ENCODE data around the gene KIRREL2. TPM values are rescaled to one million over a fixed set of nuclear protein-coding genes. Genes with fewer than 3 reads are reported as not detected.

The KIRREL2 gene
- polyA plus RNA-seq, 3 donors, result not detected

DNA sequence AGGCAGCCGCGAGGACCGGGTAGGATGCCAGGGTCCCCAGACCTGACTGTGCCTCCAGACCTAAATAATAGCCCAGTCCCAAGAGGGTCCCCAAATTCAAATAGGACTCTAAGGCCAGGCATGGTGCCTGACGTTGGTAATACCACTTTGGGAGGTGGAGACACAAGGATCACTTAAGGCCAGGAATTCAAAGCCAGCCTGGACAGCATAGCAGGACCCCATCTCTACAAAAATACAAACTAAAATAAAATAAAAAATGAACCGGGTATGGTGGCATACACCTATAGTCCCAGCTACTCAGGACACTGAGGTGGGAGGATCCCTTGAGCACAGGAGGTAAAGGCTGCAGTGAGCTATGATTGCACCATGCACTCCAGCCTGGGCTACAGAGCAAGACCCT lies 6.3 kb downstream of the KIRREL2 start:
- Mint-ChIP-seq H3K27me3 (ENCODE audit: low read depth in 3 of 3) (peaks cover 72 to 96% (median 79%) of the 10 kb centered on the region in 3 donors), H3K27ac (no peak overlapping the region), H3K9me3 (peaks cover 2 to 15% (median 8%) of the 10 kb centered on the region in 7 donors), H3K4me3 (peak overlapping the region in 1 of 2 donors; percentile 78), H3K4me1 (peaks cover under 1% of the 10 kb centered on the region), H3K36me3 (no peaks in the 10 kb centered on the region)
- peaks cover 25 to 71% of the 10 kb centered on the region in 2 donors for H3K27me3 ChIP-seq (ENCODE audit: control insufficient read depth in 2 of 2, insufficient read depth in 2 of 2, low read length in 2 of 2)
- no peak overlapping the region for H3K27ac ChIP-seq (ENCODE audit: low read depth in 1 of 2, low read length in 2 of 2)
- H3K4me2 ChIP-seq (replicated peaks; ENCODE audit: extremely low read depth, low read length, poor library complexity, severe bottlenecking), result no peak overlapping the region
- H3K9me3 ChIP-seq (replicated peaks in 1 of 2; ENCODE audit: control insufficient read depth in 1 of 2, insufficient read depth in 1 of 2, low read length in 2 of 2), result peaks cover 0 to 8% of the 10 kb centered on the region in 2 donors
- no peak overlapping the region for H3K4me3 ChIP-seq (replicated peaks in 1 of 3; ENCODE audit: low read depth in 2 of 3, low read length in 3 of 3)
- WGBS (ENCODE audit: insufficient coverage), result 93% methylated on average over 3 of the region's 5 CpGs
- H3K9ac ChIP-seq (ENCODE audit: insufficient read depth, low read length, poor library complexity, severe bottlenecking), result no peak overlapping the region
- no peaks in the 10 kb centered on the region for H3K4me1 ChIP-seq (ENCODE audit: control insufficient read depth in 1 of 2, insufficient read depth in 2 of 2, low read length in 2 of 2)
- intact Hi-C loops (cut with micrococcal nuclease), result no loop called here
- H4K20me1 ChIP-seq (ENCODE audit: insufficient read depth, low read length), result no peaks in the 10 kb centered on the region
- TF ChIP-seq, protein P1, sequence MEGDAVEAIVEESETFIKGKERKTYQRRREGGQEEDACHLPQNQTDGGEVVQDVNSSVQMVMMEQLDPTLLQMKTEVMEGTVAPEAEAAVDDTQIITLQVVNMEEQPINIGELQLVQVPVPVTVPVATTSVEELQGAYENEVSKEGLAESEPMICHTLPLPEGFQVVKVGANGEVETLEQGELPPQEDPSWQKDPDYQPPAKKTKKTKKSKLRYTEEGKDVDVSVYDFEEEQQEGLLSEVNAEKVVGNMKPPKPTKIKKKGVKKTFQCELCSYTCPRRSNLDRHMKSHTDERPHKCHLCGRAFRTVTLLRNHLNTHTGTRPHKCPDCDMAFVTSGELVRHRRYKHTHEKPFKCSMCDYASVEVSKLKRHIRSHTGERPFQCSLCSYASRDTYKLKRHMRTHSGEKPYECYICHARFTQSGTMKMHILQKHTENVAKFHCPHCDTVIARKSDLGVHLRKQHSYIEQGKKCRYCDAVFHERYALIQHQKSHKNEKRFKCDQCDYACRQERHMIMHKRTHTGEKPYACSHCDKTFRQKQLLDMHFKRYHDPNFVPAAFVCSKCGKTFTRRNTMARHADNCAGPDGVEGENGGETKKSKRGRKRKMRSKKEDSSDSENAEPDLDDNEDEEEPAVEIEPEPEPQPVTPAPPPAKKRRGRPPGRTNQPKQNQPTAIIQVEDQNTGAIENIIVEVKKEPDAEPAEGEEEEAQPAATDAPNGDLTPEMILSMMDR (IDR thresholded peaks at IDR 0.05), result no peak
- no peak overlapping the region for H2AFZ ChIP-seq (ENCODE audit: insufficient read depth, low read depth, low read length, poor library complexity, severe bottlenecking)
- DNase-seq, result no peak
- no peaks in the 10 kb centered on the region for H3K36me3 ChIP-seq (replicated peaks in 1 of 2; ENCODE audit: control insufficient read depth in 1 of 2, insufficient read depth in 2 of 2, low read length in 2 of 2)
- no peaks in the 10 kb centered on the region for H3K79me2 ChIP-seq (ENCODE audit: insufficient read depth, low read length)

DNA sequence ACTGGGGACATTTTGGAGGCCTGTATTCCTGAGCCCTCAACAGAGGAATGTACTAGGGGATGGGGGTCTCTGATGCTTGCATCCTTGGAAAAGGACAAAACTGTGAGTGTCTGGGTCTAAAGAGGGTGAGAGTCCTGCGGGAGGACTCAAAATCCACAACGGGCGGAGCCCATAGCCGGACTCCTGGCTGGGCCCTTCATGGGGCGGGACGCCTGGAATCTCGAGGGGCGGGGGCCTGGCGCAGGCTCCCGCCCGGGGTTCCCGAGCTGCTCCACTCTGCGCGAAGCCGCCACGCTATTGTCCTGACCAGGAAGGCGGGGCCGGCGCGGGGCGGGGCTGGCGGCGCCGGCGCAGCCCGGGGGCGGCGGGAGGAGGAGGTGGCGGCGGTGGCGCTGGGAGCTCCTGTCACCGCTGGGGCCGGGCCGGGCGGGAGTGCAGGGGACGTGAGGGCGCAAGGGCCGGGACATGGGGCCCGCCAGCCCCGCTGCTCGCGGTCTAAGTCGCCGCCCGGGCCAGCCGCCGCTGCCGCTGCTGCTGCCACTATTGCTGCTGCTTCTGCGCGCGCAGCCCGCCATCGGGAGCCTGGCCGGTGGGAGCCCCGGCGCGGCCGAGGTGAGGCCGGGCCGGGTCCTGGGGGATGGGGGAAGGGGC lies 11.6 kb downstream of the KIRREL2 start, which contains the start of gene APLP1:
Gene APLP1, plus strand, starts transcription at position 403 of the 651 bp plus-strand sequence. Its CDS starts 63 bp downstream, at position 466.
- intact Hi-C loops (cut with micrococcal nuclease), result no loop called here
- no peak within 1 kb of the TSS for H3K27ac Mint-ChIP-seq
- H3K27me3 Mint-ChIP-seq (ENCODE audit: low read depth in 3 of 3), result peaks cover 47 to 82% (median 59%) of the 10 kb centered on the region in 3 donors
- H3K9me3 Mint-ChIP-seq, result peaks cover 8 to 22% (median 10%) of the 10 kb centered on the region in 7 donors
- no peak within 1 kb of the TSS for H3K27ac ChIP-seq (ENCODE audit: low read depth in 1 of 2, low read length in 2 of 2)
- H3K36me3 Mint-ChIP-seq, result peaks cover 0 to 6% of the 10 kb centered on the region in 2 donors
- no peak within 1 kb of the TSS for H3K9ac ChIP-seq (ENCODE audit: insufficient read depth, low read length, poor library complexity, severe bottlenecking)
- H4K20me1 ChIP-seq (ENCODE audit: insufficient read depth, low read length), result no peaks in the 10 kb centered on the region
- peaks cover 27 to 55% of the 10 kb centered on the region in 2 donors for H3K27me3 ChIP-seq (ENCODE audit: control insufficient read depth in 2 of 2, insufficient read depth in 2 of 2, low read length in 2 of 2)
- H3K9me3 ChIP-seq (replicated peaks in 1 of 2; ENCODE audit: control insufficient read depth in 1 of 2, insufficient read depth in 1 of 2, low read length in 2 of 2), result peaks cover 0 to 9% of the 10 kb centered on the region in 2 donors
- no peaks in the 10 kb centered on the region for H3K36me3 ChIP-seq (replicated peaks in 1 of 2; ENCODE audit: control insufficient read depth in 1 of 2, insufficient read depth in 2 of 2, low read length in 2 of 2)
- H3K4me2 ChIP-seq (replicated peaks; ENCODE audit: extremely low read depth, low read length, poor library complexity, severe bottlenecking), result peak within 1 kb of the TSS; percentile 61
- H3K4me3 Mint-ChIP-seq, result peak within 1 kb of the TSS; percentile 31 to 80
- peaks cover 16 to 23% of the 10 kb centered on the region in 2 donors for H3K4me1 ChIP-seq (ENCODE audit: control insufficient read depth in 1 of 2, insufficient read depth in 2 of 2, low read length in 2 of 2)
- TF ChIP-seq, protein P1 (IDR thresholded peaks at IDR 0.05), result no peak
- no peak within 1 kb of the TSS for H2AFZ ChIP-seq (ENCODE audit: insufficient read depth, low read depth, low read length, poor library complexity, severe bottlenecking)
- no peak for DNase-seq
- no peaks in the 10 kb centered on the region for H3K79me2 ChIP-seq (ENCODE audit: insufficient read depth, low read length)
- peaks cover 15% of the 10 kb centered on the region for H3K4me1 Mint-ChIP-seq
- peak within 1 kb of the TSS in 1 of 3 experiments; percentile 42 for H3K4me3 ChIP-seq (replicated peaks in 1 of 3; ENCODE audit: low read depth in 2 of 3, low read length in 3 of 3)
- 3% methylated on average over 58 of the region's 60 CpGs for WGBS (ENCODE audit: insufficient coverage)

All from CD14-positive monocyte (primary cell).